IPS DF 6.9 (cell line): ENCODE results near the gene CAPN9.

Source experiments
- DNase-seq: peaks from one replicate; pipeline ENCODE4 v3.0.0-alpha.2; 2013; ENCODE audit warnings: low read depth, low spot score
- H3K27ac ChIP-seq: one replicate; pipeline ENCODE4 v1.5.1; 2013; ENCODE audit warnings: low read length, control low read depth
- H3K27me3 ChIP-seq: 2 replicates; pipeline ENCODE4 v1.6.1; 2013; ENCODE audit warnings: mild to moderate bottlenecking, low read length; ENCODE audit not compliant: control insufficient read depth, insufficient read depth
- H3K36me3 ChIP-seq: 2 replicates; pipeline ENCODE4 v1.6.1; 2013; ENCODE audit warnings: low read length; ENCODE audit not compliant: control insufficient read depth, insufficient read depth
- H3K4me1 ChIP-seq: 2 replicates; pipeline ENCODE4 v1.6.1; 2013; ENCODE audit warnings: low read length; ENCODE audit not compliant: control insufficient read depth, insufficient read depth
- H3K4me3 ChIP-seq: 2 replicates; pipeline ENCODE4 v1.5.1; 2013; ENCODE audit warnings: mild to moderate bottlenecking, low read length
- H3K9me3 ChIP-seq: 2 replicates; pipeline ENCODE4 v1.6.1; 2013; ENCODE audit warnings: low read length, inconsistent platforms; ENCODE audit not compliant: control insufficient read depth, insufficient read depth
- WGBS: extraction: QIAGEN DNeasy Blood & Tissue Kit; methylation state at CpG from one replicate; pipeline ENCODE4 v1.1.7; 2013; ENCODE audit warnings: mixed read lengths, missing lambda C conversion rate; ENCODE audit not compliant: insufficient read length, insufficient coverage; 5-methylcytosine and 5-hydroxymethylcytosine counted together

CAPN9 gene

GRCh38 chr1:230730977-230731376 lies 16.2 kb upstream of the CAPN9 start:
- no peak for DNase-seq
- Histone ChIP-seq H3K4me3 (no peak overlapping the region), H3K36me3 (no peaks in the 10 kb centered on the region), H3K4me1 (peaks cover 4% of the 10 kb centered on the region; the same call in 1 of the 2 replicates), H3K27ac (no peak overlapping the region), H3K27me3 (no peaks in the 10 kb centered on the region), H3K9me3 (no peaks in the 10 kb centered on the region)
- no CpG with 5 or more reads among the region's 5 CpGs for WGBS

GRCh38 chr1:230735447-230735846 lies 11.7 kb upstream of the CAPN9 start:
- no peak for DNase-seq
- Histone ChIP-seq H3K36me3 (no peaks in the 10 kb centered on the region), H3K4me1 (no peaks in the 10 kb centered on the region), H3K27me3 (no peaks in the 10 kb centered on the region), H3K4me3 (no peak overlapping the region), H3K27ac (no peak overlapping the region), H3K9me3 (no peaks in the 10 kb centered on the region)
- WGBS, result no CpG with 5 or more reads among the region's 2 CpGs

GRCh38 chr1:230737622-230738262 lies 9.4 kb upstream of the CAPN9 start:
- Histone ChIP-seq H3K27me3 (no peaks in the 10 kb centered on the region), H3K9me3 (no peaks in the 10 kb centered on the region), H3K4me3 (no peak overlapping the region), H3K4me1 (no peaks in the 10 kb centered on the region), H3K36me3 (no peaks in the 10 kb centered on the region), H3K27ac (no peak overlapping the region)
- no peak for DNase-seq
- no CpG with 5 or more reads among the region's 3 CpGs for WGBS

- H3K27me3 ChIP-seq, result no peaks in the 10 kb centered on the region
- H3K4me3 ChIP-seq, result no peak overlapping the region
- H3K4me1 ChIP-seq, result no peaks in the 10 kb centered on the region
- no CpG with 5 or more reads among the region's 12 CpGs for WGBS
- DNase-seq, result no peak
- H3K36me3 ChIP-seq, result no peaks in the 10 kb centered on the region
- no peak overlapping the region for H3K27ac ChIP-seq
- H3K9me3 ChIP-seq, result no peaks in the 10 kb centered on the region
These were observed 7.5 kb upstream of the CAPN9 start for GRCh38 chr1:230739564-230740290.

- no peak overlapping the region for H3K27ac ChIP-seq
- no peak for DNase-seq
- no CpG with 5 or more reads among the region's 2 CpGs for WGBS
These were observed 3.3 kb upstream of the CAPN9 start for GRCh38 chr1:230743899-230744298.

GRCh38 chr1:230744382-230744781 lies 2.8 kb upstream of the CAPN9 start:
- H3K9me3 ChIP-seq, result no peaks in the 10 kb centered on the region
- no CpG with 5 or more reads among the region's 5 CpGs for WGBS
- H3K27me3 ChIP-seq, result no peaks in the 10 kb centered on the region
- no peak overlapping the region for H3K4me3 ChIP-seq
- no peaks in the 10 kb centered on the region for H3K36me3 ChIP-seq
- DNase-seq, result no peak
- H3K27ac ChIP-seq, result no peak overlapping the region
- peaks cover 3% of the 10 kb centered on the region; the same call in 1 of the 2 replicates for H3K4me1 ChIP-seq

More at GRCh38 chr1:230743899-230744298, 3.3 kb upstream of the CAPN9 start:
- Histone ChIP-seq H3K9me3 (no peaks in the 10 kb centered on the region), H3K4me3 (no peak overlapping the region), H3K27me3 (no peaks in the 10 kb centered on the region), H3K36me3 (no peaks in the 10 kb centered on the region), H3K4me1 (0 out of 2 replicates have a peak, but pooled peaks cover 1% of the 10 kb centered on the region)

GRCh38 chr1:230745071-230745470 lies 2.1 kb upstream of the CAPN9 start:
- no peak for DNase-seq
- Histone ChIP-seq H3K9me3 (no peaks in the 10 kb centered on the region), H3K27me3 (no peaks in the 10 kb centered on the region), H3K4me3 (no peak overlapping the region), H3K36me3 (no peaks in the 10 kb centered on the region), H3K27ac (no peak overlapping the region), H3K4me1 (peaks cover 3% of the 10 kb centered on the region; the same call in 1 of the 2 replicates)
- no CpG with 5 or more reads among the region's 3 CpGs for WGBS

- H3K27me3 ChIP-seq, result no peaks in the 10 kb centered on the region
- WGBS, result no CpG with 5 or more reads among the region's 4 CpGs
- no peaks in the 10 kb centered on the region for H3K9me3 ChIP-seq
- no peak for DNase-seq
- H3K4me1 ChIP-seq, result peaks cover 11% of the 10 kb centered on the region
- H3K4me3 ChIP-seq, result no peak overlapping the region
- H3K27ac ChIP-seq, result no peak overlapping the region
- H3K36me3 ChIP-seq, result no peaks in the 10 kb centered on the region
These were observed 571 bp upstream of the CAPN9 start for GRCh38 chr1:230746617-230747016.

GRCh38 chr1:230747890-230748800 lies 957 bp downstream of the CAPN9 start:
- WGBS, result no CpG with 5 or more reads among the region's 16 CpGs
- no peak for DNase-seq
- Histone ChIP-seq H3K36me3 (no peaks in the 10 kb centered on the region), H3K27ac (no peak overlapping the region), H3K9me3 (no peaks in the 10 kb centered on the region), H3K4me1 (peaks cover 20% of the 10 kb centered on the region), H3K4me3 (no peak overlapping the region), H3K27me3 (no peaks in the 10 kb centered on the region)

- H3K27me3 ChIP-seq, result no peaks in the 10 kb centered on the region
- no CpG with 5 or more reads among the region's 12 CpGs for WGBS
- no peaks in the 10 kb centered on the region for H3K36me3 ChIP-seq
- no peaks in the 10 kb centered on the region for H3K9me3 ChIP-seq
- no peak overlapping the region for H3K27ac ChIP-seq
- no peak for DNase-seq
- peaks cover 20% of the 10 kb centered on the region for H3K4me1 ChIP-seq
- H3K4me3 ChIP-seq, result no peak overlapping the region
These were observed 2.0 kb downstream of the CAPN9 start for GRCh38 chr1:230749150-230749549.
